Activated CD8-positive, alpha-beta memory T cell treated with anti-CD3 and anti-CD28 coated beads, Interleukin-2, amount 50 U/mL, for 48 hours (primary cell): ENCODE data around the gene HMBS.
"Not testable (repeated sequence)": the region's sequence is repeated elsewhere in the genome, so short reads cannot be mapped to it uniquely, and the experiment has no call there.

ENCODE experiments used
- DNase-seq: peaks from one replicate; pipeline ENCODE4 v3.0.0-alpha.2; 2020

HMBS gene

GRCh38 chr11:119103161-119103664 lies 18.5 kb downstream of the HMBS start:
- not testable (repeated sequence) for DNase-seq

- DNase-seq: no peak
Measured at GRCh38 chr11:119103793-119104192, 19.1 kb downstream of the HMBS start.

- DNase-seq: peak; percentile 92
Measured at GRCh38 chr11:119106564-119107537, 22.2 kb downstream of the HMBS start, which contains the start of gene C2CD2L. Gene C2CD2L (plus strand): TSS chr11:119107344. CDS start chr11:119107742, 398 bp downstream.

GRCh38 chr11:119107538-119108145 lies 23.0 kb downstream of the HMBS start:
- no peak for DNase-seq

GRCh38 chr11:119108146-119108856 lies 23.6 kb downstream of the HMBS start:
- DNase-seq: no peak

GRCh38 chr11:119108857-119109221 lies 24.2 kb downstream of the HMBS start:
- no peak for DNase-seq

- no peak for DNase-seq
Measured at GRCh38 chr11:119109843-119110242, 25.2 kb downstream of the HMBS start.

GRCh38 chr11:119110439-119110838 lies 25.8 kb downstream of the HMBS start:
- no peak for DNase-seq

- no peak for DNase-seq
Measured at GRCh38 chr11:119111361-119111925, 26.8 kb downstream of the HMBS start.

- DNase-seq: no peak
Measured at GRCh38 chr11:119112314-119113020, 27.8 kb downstream of the HMBS start.

GRCh38 chr11:119113716-119114115 lies 29.0 kb downstream of the HMBS start:
- DNase-seq: no peak

- DNase-seq: no peak
Measured at GRCh38 chr11:119114351-119114750, 29.7 kb downstream of the HMBS start.

GRCh38 chr11:119115484-119116234 lies 31.0 kb downstream of the HMBS start:
- no peak for DNase-seq

GRCh38 chr11:119116235-119116594 lies 31.5 kb downstream of the HMBS start:
- DNase-seq: no peak

- DNase-seq: no peak
Measured at GRCh38 chr11:119116601-119117000, 31.9 kb downstream of the HMBS start.

- DNase-seq: no peak
Measured at GRCh38 chr11:119117004-119117706, 32.5 kb downstream of the HMBS start.

GRCh38 chr11:119118227-119118626 lies 33.5 kb downstream of the HMBS start:
- DNase-seq: no peak

- DNase-seq: no peak
Measured at GRCh38 chr11:119118946-119119345, 34.3 kb downstream of the HMBS start.

- no peak for DNase-seq
Measured at GRCh38 chr11:119120639-119121007, 35.9 kb downstream of the HMBS start.

- DNase-seq: peak; percentile 99
Measured at GRCh38 chr11:119121008-119121810, 36.5 kb downstream of the HMBS start, which contains the start of gene HINFP. Gene HINFP (plus strand): TSS chr11:119121580. CDS start chr11:119126945, 5,365 bp downstream.
